Activated CD4-positive, CD25-positive, alpha-beta regulatory T cell (primary cell): ENCODE measurements around the gene LGI1.
"Not testable (repeated sequence)": the region's sequence is repeated elsewhere in the genome, so short reads cannot be mapped to it uniquely, and the experiment has no call there.

Source experiments
- DNase-seq, 4 experiments: peaks; one replicate each; lab custom pipeline; 2025; lab: John Stamatoyannopoulos, UW

LGI1 gene

GRCh38 chr10:93807371-93807770 is 49.6 kb downstream of the LGI1 start:
- DNase-seq: no peak

DNA sequence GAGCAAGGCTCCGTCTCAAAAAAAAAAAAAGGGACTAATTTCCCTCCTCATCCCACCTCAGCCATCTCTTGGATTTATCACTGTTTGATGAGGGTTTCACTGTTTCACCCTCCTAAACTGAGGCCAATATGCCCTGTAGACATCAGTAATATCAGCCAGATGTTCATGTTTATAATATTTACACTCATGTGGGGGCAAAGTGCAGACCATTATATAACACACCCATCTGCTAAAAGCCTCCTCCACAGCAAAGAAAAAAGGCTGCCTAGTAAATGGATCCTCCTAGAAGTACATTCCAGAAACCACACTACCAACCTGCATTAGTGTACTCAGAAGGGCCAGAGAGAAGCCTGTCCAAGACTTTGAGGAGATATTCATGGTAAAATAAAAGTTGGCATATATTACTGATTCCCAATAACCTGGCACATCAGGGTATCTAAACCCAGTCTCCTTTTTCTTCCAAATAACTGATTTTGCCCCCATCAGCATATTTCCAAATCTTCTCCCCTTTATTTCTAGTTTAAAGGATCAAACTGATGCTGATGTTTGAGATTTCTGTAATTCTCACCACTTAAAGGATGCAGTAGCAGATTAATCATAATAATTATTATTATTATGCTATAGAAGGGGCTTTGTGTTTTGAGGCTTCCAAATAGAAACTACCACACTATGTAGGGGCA is 55.1 kb downstream of the LGI1 start:
- no peak for DNase-seq

GRCh38 chr10:93813507-93814465 is 56.0 kb downstream of the LGI1 start:
- DNase-seq: peak in 2 of 4 experiments; percentile 2 to 5

DNA sequence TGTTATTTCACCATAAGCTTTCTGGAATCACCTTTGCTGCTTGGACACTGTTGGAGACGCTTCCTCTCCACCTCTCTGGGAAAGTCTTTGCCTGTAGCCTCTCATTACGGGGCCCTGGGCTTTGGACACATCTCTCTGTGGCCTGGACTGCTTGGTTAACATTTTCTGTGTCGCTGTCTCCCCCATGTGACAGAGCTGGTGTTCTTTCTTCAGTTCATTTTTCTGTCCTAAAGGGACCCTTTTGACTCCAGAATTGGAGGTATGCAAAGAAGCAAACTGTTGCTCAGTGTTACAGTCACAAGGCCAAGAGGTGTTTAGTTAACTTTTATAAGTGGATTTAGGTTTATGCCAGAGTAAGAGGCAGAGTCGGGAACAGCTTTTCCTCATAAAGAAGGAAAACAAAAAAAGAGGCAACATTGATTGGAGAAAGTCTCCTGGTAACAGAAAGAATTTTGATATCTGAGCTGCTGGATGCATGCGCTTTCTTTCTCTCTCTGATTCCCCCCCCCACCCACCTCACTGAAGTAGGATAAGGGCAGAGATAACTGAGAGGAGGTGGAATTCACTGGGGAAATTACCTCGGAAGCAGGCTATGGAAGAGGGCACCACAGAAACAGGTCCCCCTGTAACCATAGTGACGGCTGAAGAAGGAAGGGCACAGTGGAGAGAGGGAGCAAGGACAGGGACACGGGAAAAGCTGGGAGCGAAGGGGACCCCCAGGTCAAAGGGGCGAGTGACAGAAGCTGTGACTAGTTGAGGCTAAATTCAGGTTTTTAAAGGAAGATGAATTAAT is 57.8 kb downstream of the LGI1 start:
- no peak for DNase-seq

GRCh38 chr10:93816123-93816747 is 58.5 kb downstream of the LGI1 start:
- no peak for DNase-seq

DNA sequence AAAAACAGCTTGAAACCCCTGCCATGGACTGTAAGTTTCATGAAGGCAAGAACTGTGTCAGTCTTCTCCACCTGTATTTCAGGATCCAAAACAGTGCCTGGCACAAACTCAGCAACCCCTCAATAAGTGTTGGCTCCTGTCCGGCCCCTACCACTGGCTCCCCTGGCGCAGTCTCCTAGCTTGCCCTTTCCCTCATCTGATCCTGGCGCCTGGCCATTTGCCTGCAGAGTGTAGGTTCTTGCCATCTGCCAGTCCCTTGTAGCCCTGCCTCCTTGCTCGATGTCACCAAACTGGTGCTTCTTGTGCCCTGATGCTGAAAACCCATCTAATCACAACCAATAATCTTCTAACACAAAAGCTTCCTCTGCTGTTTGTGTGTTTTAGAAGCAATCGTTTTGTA is 60.4 kb downstream of the LGI1 start:
- no peak for DNase-seq

DNA sequence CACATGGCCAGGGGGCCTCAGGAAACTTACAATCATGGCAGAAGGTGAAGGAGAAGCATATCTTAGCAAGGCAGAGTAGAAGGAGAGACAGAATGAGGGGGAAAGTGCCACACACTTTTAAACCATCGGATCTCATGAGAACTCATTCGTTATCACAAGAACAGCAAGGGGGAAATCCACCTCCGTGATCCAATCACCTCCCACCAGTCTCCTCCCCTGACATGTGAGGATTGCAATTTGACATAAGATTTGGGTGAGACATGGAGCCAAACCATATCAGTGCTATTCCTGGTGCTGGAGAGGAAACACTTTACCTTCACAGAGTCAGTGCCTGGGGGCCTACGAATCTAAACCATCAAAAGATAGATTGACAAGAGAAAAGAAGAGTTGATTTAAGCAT is 61.8 kb downstream of the LGI1 start:
- DNase-seq: no peak

DNA sequence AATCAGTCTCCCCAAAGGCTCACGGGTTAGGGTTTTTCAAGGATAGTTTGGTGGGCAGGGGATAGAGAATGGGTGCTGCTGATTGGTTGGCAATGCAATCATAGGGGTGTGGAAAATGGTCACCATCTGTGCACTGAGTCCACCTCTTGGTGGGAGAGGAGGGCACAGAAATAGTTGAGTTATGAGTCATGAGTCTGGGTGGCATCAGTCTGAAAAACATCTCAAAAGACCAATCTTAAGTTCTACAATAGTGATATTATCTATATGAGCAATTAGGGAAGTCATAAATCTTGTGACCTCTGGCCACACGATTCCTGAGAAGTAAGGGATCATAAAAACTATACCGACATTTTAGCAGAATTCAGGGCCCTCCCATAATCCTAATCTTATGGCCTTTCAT is 62.7 kb downstream of the LGI1 start:
- DNase-seq: no peak

DNA sequence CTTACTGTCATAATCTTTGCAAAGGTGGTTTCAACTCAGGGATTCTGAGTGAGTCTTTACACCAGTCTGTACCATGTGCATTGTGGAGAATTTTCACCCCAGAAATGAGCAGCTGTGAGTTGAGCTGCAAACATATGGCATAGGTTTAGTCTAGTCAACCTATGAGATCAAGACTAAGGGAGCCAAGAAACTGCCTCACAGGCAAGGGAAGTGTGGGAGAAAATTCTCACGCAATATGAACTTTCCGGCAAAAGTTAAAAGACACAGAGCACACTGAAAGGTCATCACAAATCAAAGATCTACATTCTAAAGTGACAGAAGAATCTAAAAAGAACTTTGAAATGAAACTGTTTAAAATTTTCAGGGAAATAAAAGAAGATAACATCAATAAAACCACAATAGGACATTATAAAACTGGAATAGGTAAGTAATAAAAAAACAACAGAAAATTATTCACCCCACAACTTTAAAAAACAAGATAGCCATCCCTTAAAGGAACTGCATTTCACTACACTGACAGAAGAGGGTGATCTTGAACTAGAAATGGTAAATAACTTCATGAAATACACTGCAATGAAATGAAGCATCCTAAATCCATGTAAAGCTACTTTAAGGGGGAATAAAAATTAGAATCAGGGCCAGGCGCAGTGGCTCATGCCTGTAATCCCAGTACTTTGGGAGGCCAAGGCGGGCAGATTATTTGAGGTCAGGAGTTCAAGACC is 63.5 kb downstream of the LGI1 start:
- no peak for DNase-seq

DNA sequence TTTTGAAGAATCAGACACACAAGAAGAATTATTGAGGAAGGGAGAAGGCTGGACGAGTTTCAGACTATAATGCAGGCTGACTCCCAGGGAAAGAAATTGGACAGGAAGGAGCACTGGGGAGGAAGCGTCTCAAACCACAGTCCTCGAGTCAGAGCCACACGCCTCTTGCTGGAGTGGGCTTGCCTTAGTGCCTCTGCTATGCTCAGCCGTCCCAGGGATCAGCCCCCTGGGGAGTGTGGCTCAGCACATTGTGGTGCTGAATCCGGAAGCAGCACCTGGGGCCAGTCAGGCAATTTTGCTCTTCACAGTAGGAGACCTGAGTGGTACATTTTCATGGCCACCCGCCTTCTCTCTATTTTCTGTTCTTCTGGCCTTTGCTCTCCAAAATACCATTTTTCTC is 68.6 kb downstream of the LGI1 start:
- no peak for DNase-seq

- DNase-seq: no peak
Observed at GRCh38 chr10:93827056-93827804, 69.5 kb downstream of the LGI1 start.

GRCh38 chr10:93831065-93831464 is 73.3 kb downstream of the LGI1 start:
- not testable (repeated sequence) for DNase-seq

GRCh38 chr10:93835770-93836169 is 78.0 kb downstream of the LGI1 start:
- DNase-seq: no peak

DNA sequence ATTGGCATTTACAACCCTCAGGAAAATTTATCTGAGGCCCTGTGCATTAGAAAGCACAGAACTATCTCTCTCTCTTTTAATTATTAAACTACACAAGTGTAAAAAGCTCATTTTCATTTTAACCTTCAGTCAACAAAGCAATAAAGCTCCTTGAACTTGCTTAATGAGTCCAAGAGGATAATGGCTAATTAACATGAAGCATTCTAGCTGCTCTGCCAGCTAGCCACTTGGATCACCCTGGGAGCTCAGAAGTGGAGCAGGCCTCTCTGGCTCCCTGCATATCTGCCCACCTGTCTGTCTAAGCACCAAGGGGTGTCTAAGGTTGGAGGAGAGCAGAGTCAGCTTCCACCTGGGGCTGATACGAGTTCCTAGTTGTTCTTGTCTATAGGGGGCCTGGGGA is 80.1 kb downstream of the LGI1 start:
- no peak for DNase-seq

DNA sequence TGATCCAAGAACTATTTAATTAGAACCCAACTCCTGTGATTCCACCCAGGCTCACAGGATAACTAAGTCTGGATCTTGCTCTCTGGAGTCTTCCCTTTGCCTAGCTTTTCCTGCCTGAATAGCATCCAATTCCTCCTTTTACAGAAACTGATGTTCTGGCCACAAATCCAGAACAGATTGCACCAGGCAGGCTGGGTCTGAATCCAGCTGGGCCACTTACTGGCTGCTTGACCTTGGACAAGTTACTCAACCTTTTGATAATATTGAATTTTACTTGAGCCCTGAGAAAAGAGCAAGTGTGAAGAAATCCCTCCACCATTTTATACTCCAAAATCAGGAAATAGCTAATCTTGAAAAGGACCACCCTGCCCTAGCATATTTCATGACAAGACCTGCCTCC is 80.5 kb downstream of the LGI1 start:
- no peak for DNase-seq

DNA sequence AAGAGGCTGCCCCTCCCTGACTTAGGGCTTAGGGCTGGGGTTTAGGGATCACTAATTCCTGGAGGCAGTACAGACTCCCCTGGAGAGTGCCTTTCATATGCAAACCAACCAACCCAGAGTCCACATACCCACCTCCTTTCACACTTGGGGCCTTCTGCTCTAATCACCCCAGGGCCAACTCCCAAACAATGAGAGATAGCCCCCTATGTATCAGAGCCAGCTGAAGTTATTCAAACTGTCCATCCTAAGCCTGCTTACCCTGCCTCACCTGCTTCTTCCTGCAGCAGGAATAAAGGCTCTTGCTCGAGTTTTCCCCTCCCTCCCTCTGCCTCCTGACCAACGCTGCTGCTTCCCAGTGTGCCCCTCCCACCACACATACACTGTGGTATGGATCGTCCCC is 84.2 kb downstream of the LGI1 start:
- no peak for DNase-seq

- DNase-seq: no peak
Observed at GRCh38 chr10:93844979-93845626, 87.4 kb downstream of the LGI1 start.
